HK-2 (cell line): ENCODE measurements around the gene AGXT.
A peak's percentile ranks its signal among the peaks of the same experiment; 100 is the strongest.

Source experiments
- DNase-seq: peaks from one replicate; pipeline ENCODE4 v3.0.0-alpha.2; 2018; ENCODE audit not compliant: unreplicated experiment

The AGXT gene

DNA sequence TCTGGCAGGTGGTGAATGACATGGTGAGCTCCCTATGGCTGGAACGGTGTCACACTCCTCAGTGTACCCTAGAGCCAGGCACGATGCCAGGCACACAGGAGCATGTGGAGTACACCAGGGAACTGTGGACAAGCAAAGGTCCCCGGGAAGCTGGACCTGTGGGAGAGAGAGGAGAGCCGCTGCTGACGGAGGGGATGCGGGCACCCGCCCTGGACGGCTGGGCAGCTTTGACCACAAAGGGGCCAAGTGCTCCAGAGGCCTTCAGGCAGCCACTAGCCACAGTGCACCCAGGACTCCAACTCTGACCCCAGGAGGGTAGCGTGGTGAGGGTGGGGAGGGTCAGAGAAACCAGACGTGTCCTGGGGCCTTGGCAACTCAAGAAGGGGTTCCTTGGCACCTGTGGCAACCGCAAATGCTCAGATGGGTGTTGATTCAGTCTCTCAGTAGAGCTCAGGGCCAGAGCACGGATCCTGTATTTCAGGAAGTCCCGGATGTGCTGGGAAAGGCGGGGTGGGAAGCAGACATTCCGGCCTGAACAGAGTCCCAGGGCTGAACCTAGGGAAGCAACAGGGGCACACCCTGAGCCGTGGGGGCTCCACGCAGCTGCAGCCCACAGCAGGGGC lies 29.6 kb downstream of the AGXT start:
- no peak for DNase-seq

DNA sequence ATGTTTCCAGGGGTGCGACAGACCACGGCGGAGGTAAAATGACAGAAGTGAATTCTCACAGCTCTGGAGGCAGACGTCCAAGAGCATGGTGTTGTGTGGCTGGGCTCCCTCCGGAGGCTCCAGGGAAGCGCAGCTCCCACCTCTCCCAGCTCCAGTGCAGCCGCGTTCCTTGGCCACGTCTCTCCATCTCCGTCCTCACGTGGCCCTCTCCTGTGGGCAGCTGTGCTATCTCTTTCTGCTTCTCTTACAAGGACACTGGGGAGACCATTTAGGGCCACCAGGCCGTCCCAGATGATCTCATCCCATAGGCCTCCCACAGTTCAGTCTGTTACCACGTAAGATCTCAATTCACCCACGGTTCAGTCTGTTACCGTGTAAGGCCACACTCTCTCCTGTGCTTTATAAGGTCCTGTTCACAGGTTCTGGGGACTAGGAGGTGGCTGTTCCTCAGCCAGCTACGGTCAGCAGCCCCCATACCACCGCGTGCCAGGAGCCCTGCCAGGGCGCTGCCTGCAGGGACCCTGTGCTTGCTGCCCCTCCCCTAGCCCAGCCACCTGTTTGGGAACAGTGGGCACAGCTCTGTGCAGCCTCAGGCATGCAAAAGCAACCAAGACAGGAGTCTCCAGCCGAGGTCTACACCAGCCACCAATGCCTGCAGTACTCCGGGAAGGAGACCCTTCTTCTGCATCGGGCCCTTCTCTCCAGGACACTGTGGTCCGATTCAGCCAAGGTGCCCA lies 30.3 kb downstream of the AGXT start:
- no peak for DNase-seq

DNA sequence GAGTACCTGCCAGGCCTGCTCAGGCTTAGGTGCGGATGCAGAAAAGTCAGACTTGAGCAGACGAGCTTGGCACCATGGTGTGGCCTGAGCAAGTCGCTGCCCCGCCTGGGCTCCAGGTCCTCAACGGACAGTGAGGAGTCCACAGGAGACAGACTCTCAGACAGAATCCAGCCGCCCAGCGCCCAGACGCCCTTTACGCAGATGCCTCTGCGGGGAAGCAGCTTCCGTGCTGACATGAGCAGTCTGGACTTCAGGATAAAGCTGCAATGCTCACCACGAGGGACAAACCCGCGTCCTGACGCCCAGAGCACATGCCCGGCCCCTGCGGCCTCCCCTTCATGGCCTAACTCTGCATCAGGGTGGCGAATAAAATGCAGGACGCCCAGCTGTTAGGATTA lies 30.8 kb downstream of the AGXT start:
- no peak for DNase-seq

DNA sequence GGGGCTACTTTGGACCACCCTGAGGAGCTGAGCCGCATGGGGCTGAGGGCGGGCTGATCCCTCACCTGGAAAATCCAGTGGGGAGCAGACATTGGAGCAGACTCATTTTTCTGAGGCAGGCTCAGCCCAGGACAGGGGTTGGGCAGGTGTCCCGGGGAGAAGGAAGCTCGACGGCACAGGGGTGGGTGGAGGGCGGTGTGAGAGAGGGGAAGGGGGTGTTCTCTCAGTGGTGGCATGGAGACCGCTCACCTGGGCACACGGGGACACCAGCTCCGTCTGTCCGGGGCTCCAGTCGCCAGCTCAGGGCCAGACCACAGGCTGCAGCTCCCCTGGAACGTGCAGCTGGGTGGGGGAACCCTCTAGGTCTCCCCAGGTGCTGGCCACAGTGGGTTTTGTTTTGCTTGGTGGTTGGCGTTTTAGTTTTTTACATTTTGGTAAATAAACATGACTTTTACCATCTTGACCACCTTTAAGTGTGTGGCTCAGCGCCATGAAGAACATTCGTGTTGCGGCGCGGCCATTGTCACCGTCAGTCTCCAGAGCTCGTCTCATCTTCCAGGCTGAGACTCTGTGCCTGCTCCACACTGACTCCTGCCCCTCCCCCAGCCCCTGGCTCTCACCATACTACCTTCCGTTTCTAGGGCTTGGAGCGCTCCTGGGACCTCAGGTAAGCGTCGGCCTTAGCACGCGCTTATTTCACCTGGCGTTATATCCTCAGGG lies 31.7 kb downstream of the AGXT start:
- no peak for DNase-seq

DNA sequence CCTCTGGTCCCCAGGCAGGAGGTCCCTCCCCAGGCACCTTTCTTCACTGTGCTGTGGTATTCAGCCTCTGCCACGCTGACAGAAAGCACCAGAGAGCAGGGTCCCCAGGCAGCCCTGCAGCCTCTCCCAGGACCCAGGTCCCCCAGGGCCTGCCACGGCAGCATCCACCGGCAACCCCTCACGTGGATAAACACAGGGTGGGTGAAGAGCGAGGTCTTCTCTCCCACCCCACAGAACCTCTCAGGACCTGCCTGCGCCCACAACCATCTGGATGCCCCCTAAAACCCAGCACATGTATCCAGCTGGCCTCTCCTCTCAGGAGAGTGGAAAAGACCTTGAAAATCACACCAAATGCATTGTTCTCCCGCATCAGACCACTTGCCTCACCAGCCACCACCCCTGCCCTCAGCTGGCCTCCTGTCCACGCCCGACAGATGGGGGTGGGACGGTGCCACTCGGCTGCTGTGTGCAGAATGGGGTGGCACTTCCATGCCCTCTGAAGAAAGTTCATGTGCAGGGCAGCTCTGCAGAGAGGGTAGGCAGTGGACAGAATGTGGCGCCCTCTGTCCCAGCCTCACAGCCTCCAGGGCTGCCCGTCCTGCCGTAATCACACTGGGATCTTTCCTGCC lies 33.5 kb downstream of the AGXT start:
- no peak for DNase-seq

DNA sequence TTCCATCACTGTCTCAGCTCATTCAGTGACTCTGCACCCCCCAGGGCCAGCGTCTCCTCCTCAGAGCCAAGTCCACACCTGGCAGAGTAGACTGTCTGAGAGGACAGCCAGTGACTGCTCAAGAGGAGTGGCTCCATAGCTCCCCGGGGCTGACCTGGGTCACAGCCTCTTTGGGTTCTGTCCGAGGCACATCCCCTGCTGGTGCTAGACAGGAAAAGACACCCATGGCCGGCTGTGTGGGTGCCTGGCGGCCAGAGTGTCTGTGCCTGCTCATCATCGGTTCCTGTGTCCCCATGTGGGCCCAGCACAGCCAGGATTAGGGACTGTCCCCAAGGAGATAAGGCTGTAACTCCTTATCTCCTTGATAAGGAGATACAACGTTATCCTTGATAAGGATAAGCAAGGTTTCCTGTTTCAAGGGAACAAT lies 34.0 kb downstream of the AGXT start:
- no peak for DNase-seq

DNA sequence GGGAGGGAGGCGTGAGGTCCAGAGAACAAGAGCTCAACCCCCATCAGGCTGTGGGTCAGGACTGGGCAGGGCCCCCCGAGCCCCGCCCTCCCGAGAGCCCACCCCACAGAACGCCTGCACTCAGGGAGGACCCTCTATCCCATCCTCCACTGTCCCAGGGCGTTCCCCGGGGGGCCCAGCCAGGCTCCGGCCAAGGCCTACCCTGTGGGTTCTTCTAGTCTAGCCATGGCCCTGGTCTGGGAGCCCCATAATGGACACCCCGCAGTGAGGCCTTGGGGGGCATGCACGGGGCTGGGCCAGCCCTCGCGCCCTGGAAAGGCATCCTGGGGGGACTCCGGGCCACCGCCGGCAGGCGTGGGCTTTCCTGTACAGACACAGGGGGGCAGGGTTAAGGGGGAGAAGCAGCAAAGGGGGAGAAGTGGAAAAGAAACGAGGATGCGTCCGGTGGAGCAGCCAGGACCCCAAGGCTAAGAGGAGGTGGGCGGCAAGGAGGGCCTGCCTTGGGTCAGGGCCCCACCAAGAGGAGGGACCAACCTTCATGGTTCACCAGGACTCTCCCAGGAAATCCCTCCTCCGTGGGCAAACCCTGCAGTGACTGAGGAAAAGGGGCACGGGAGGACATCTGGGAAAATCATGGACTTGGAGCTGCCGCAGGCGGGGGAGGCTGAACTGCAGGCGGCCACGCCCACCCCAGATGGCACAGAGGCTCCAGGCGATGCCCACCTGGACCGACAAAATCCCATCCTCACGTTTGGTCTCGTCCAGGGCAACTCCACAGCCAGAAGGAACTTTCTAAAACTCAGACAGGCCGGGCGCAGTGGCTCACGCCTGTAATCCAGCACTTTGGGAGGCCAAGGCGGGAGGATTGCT lies 34.8 kb downstream of the AGXT start:
- no peak for DNase-seq

DNA sequence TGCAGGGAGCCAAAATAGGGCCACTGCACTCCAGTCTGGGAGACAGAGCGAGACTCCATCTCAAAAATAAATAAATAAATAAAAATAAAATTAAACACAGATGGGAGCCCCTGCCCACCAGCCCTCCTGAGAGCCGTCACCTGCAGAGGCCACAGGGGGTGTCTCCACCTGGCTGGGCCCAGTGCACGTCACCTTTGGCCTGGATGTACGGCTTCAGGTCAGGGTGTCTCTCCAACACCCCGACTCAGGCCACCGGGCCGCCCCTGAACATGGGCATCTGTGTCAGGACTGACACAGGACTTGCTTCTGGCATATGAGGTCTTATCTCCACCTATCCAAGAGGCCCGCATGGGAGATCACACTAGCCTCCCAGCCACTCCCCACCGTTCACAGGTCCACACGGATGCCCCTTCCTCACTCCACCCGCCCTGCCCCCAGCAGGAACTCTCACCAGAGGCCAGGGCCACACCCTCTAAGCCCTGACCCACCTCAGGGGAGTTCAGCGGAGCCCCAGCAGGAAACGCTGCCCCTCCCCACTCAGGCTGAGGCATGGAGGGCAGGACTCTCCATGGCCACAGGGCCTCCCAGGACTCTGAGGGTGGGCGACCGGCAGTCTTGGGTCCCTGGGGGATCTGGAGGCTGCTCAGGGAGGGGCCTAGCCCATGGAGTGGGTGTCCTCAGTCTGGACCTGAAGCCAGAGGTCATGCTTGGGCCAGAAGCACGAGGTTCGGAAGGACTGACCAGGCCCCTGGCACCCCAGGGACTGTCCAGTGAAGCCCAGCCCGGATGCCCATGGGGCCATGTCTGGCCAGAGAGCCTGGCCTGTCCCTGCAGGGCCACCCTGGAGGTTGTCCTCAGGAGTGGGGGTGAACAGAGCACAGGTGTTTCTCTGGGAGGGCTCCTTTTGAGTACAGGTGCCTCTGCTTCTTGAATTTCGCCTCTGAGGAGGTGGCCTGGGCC lies 35.9 kb downstream of the AGXT start:
- DNase-seq, result no peak

DNA sequence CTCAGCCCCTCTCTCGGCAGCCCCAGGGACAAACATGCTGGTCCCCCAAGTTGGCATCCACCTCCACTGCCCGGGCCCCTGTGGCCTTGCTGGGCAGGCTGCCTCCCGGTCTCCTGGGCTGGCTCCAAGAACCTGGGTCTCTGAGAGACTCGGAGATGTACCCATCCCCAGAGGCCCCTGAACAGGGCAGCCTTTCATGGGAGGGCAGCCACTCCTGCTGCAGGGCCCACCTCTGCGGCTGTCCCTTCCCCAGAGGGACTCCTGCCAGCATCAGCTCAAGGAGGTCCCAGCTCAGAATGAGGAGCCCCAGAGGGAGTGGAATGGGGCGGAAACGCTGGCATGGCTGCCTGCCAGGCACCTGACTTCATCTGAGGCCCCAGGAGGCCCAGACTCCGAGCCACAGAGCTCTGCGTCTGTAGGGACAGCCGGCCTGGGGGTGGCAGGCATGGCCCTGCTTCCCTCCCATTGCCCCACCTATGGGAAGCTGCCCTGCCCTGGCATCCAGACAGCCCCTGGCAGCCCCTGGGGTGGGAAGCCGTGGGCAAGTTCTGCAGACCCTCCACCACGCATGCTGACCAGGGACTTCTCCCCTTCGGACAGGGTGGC lies 36.7 kb downstream of the AGXT start:
- no peak for DNase-seq

DNA sequence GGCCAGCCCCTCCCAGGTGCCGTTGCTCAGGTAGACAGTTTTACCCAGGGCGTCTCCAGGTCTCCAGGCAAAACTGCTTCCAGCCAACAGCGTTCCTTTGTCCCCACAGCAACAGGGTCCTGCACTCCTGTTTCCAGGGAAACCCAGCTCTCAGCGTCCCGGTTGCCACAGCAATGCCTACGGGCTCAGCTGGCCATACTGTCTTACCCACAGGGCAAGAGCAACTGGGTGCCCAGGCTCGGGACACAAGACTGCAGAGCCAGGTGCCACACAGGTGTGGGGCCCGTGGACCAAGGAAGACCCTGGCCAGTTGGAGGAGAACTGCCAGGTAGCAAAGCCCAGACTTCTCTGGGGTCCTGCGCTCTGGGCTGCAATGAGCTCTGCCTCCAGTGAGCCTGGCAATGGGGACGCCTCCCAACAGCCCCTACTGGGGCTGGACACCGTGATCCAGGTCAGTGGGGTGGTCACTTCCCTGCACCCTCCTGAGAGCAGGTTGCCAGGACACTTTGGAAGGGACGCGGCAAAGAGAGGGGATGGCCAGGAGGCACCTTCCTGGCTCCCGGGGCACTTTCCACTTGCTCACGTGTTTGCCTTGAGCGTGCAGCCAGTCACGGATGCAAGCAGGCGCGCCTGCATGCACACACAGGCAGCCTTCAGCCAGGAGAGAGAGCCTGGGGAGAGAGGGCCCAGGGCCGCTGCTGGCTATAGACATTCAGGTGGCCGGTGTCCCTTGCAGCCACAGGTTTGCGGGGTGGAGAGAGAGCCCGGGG lies 37.7 kb downstream of the AGXT start, which contains the start of gene CROCC2:
Gene CROCC2 (plus strand): TSS at position 196 of the 770 bp plus-strand sequence. CDS start 178 bp downstream, at position 374.
- DNase-seq, result no peak

DNA sequence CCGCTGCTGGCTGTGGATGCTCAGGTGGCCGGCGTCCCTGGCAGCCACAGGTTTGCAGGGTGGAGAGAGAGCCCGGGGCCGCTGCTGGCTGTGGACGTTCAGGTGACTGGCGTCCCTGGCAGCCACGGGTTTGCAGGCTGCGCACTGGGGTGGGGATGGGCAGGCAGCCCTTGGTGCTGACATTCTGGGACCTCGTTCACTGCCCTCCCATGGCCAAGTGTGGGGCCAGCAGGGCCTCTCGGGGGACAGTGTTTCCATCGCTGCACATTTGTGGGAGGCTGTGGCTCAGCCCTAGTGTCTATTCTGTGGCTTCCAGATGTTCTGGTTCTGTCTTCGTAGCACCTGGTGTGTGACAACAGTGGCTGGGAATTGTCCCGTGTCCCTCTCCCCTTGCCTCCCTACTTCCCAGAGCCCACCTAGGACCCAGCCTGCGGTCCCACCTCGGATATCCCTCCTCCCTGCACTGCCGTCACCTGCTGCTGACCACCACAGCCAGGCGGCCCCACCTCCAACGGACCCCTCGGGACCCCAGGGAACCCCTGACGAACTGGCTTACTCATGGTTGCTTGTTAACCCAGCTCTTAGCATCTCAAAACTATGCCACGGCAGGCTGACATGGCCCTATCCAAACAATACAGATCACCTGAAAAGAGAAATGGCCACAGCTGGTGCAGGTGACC lies 38.4 kb downstream of the AGXT start:
- DNase-seq, result no peak

DNA sequence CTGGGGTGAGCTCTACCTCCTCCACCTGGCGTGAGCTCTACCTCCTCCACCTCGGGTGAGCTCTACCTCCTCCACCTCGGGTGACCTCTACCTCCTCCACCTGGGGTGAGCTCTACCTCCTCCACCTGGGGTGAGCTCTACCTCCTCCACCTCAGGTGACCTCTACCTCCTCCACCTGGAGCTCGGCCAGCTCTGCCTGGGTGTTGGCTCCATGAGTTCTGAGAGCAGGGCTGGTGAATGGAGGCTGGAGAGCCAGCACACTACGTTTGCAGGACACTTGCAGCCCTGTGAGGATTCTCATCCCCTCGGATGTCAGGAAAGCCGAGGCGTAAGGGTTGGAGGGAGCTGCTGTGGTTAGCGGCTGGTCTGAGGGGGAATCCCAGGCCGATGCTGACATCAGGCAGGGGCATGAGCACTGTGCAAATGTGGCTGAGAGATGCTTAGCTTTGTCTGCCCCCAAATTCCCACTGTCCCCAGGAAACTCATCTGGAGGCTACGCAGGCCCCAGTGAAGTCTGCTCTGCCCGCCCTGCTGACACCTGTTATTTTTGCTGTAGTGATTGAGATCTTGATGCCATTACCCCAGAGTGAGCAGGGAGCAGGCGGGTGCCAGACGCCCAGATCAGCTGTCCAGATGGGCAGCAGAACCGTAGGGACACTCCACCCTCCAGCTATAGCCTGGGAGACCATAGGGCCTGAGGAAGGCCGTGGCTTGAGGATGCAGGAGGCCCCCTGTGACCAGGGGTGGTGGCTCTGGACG lies 40.8 kb downstream of the AGXT start:
- DNase-seq, result no peak

DNA sequence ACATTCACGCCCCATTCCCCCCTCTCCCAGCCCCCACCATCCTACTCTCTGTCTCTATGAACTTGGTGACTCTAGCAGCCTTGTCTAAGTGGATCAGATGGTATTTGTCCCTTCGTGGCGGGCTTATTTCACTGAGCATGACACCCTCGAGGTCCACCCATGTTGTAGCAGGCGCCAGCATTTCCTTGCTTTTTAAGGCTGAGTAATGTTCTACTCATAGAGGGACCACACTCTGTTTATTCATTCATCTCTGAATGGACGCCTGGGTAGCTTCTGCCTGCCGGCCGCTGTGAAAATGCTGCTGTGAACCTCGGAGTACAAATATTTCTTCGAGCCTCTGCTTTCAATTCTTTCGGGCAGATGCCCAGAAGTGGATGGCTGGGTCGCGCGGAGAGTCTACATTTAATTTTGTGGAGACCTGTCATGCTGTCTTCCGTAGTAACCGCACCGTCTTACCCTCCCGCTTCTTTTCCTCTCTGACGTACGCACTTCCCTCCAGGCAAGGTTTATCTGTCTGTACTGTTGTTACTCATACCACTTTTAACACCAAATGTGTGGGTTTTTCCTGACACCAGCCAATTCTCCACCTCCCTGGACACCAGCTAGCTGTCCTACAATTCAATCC lies 43.1 kb downstream of the AGXT start:
- no peak for DNase-seq

DNA sequence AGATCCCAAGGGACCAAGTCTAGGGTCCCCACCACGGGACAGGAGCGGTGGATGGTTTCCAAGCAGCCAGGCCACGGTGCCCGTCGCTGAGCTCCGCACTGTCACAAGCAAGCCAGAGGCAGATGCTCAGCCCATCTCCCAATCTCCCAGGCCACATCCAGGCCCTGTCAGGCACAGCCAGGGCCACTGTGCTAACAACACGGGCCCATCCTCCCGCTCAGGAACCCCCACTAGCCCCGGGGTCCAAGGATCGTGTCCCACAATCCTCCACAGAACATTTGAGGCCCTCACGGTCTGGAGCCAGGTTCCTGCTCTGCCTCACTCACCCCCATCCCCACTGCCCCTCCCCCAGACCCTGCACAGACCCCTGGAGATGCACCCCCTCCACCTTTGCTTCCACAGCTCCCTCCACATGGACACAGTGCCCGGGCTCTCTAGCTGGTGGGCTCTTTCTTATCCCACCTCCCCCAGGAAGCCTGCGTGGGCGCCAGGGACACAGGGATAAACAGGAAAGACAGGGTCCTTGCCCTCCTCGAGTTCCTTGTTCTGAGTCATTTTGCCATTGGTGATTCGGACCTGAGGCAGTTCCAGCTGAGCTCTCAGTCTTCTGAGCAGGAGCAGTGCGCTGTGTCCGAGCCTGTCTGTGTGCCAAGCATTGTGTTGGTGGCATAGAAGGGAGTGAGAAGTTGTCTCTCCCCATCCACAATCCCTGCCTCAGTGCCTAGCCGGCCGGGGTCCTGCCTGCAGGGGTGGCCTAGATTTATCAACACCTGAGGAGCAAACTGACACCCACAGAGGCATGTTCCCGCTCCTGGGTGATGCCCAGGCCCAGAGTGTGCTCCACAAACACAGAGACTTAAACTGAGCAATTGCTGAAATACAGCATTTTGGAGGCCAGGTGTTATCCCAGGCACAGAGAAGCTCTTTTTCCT lies 44.5 kb downstream of the AGXT start:
- no peak for DNase-seq

DNA sequence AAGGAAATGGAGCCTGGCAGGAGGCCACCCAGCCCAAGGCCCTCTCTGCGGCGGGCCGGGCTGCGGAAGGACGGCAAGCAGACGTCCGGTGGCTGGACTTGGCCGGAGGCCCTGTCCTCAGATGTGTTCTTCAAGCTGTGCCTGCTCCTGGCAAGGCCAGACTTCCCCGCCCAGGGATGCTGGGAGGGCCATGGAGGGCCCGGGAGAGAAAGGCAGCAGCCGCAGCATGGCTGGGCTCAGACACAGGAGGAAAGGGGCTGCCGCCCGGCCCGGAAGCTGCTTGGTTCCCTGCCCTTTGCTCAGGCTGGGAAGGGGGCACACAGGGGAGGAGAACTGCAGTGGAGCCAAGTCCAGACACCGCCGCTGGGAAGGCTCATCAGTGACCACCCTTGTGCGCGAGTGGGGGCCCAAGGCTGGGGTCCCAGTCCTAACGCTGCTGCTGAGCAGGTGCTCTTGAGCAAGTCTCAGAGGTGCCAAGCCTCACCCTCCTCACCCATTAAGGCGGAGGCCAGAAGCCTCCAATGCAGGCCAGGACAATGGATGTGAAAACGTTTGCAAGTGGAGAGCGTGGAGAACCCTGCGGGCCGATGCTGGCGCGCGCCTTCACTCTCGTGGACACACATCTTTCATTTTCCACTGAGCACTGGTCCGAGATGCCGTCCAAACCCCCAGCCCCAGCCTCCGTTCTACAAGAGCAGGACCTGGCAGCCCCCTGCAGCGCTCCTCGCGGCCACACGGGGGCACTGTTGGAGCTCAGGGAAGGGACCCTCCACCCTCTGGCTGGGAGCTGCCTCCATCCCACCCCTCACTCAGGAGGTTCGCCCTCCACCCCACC lies 45.4 kb downstream of the AGXT start:
- peak; percentile 47 for DNase-seq
